ENCODE measurements around the gene ACVRL1.

DNA sequence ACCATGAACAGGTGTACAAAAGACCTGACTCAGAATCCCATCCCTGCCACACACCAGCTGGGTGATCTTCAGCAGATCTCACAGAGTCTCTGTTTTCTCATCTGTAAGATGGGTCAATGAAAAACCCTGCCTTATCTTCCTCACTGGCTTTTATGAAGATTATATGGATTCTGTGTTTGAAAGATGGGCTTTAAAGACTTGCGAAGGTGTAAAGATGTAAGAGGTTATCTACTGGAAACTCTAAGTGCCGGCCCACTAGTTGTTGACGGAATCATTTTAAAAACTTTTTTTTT, 34.7 kb upstream of the ACVRL1 start:
- TF ChIP-seq POLR2AphosphoS5 (IDR thresholded peaks at IDR 0.05): no peak
- TF ChIP-seq, protein P1, sequence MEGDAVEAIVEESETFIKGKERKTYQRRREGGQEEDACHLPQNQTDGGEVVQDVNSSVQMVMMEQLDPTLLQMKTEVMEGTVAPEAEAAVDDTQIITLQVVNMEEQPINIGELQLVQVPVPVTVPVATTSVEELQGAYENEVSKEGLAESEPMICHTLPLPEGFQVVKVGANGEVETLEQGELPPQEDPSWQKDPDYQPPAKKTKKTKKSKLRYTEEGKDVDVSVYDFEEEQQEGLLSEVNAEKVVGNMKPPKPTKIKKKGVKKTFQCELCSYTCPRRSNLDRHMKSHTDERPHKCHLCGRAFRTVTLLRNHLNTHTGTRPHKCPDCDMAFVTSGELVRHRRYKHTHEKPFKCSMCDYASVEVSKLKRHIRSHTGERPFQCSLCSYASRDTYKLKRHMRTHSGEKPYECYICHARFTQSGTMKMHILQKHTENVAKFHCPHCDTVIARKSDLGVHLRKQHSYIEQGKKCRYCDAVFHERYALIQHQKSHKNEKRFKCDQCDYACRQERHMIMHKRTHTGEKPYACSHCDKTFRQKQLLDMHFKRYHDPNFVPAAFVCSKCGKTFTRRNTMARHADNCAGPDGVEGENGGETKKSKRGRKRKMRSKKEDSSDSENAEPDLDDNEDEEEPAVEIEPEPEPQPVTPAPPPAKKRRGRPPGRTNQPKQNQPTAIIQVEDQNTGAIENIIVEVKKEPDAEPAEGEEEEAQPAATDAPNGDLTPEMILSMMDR (IDR thresholded peaks at IDR 0.05): no peak
- no peak for TF ChIP-seq POLR2A (IDR thresholded peaks at IDR 0.05)
